ENCODE data around the gene CNTN5. TPM values are rescaled to one million over a fixed set of nuclear protein-coding genes. Genes with fewer than 3 reads are reported as not detected.

CNTN5 gene
- total RNA-seq, 1 donor from 2014 or later, result 0.36 TPM

GRCh38 chr11:99410636-99411035, 389.9 kb downstream of the CNTN5 start:
- Histone ChIP-seq H3K27ac (replicated peaks) (no peak overlapping the region), H3K36me3 (no peaks in the 10 kb centered on the region), H3K27me3 (ENCODE audit: low read depth) (no peaks in the 10 kb centered on the region), H3K4me3 (no peak overlapping the region), H3K9me3 (replicated peaks) (no peaks in the 10 kb centered on the region), H3K4me1 (peaks cover 9% of the 10 kb centered on the region)
- no peak for TF ChIP-seq CTCF (IDR thresholded peaks at IDR 0.05; ENCODE audit: borderline replicate concordance)
- no peak for DNase-seq
- intact Hi-C loops (cut with micrococcal nuclease), result no loop called here

- no peak overlapping the region for H3K4me3 ChIP-seq
- H3K27ac ChIP-seq (replicated peaks), result no peak overlapping the region
- H3K27me3 ChIP-seq (ENCODE audit: low read depth), result no peaks in the 10 kb centered on the region
- DNase-seq, result no peak
- H3K4me1 ChIP-seq, result peaks cover 9% of the 10 kb centered on the region
- H3K9me3 ChIP-seq (replicated peaks), result no peaks in the 10 kb centered on the region
- TF ChIP-seq CTCF (IDR thresholded peaks at IDR 0.05; ENCODE audit: borderline replicate concordance), result no peak
- intact Hi-C loops (cut with micrococcal nuclease), result no loop called here
- H3K36me3 ChIP-seq, result no peaks in the 10 kb centered on the region
Measured at GRCh38 chr11:99418927-99419720, 398.4 kb downstream of the CNTN5 start.

GRCh38 chr11:99419991-99420390, 399.2 kb downstream of the CNTN5 start:
- no peak for DNase-seq
- intact Hi-C loops (cut with micrococcal nuclease), result no loop called here
- no peaks in the 10 kb centered on the region for H3K9me3 ChIP-seq (replicated peaks)
- no peak for TF ChIP-seq CTCF (IDR thresholded peaks at IDR 0.05; ENCODE audit: borderline replicate concordance)
- H3K36me3 ChIP-seq, result no peaks in the 10 kb centered on the region
- H3K4me3 ChIP-seq, result no peak overlapping the region
- no peak overlapping the region for H3K27ac ChIP-seq (replicated peaks)
- H3K4me1 ChIP-seq, result peaks cover 10% of the 10 kb centered on the region
- no peaks in the 10 kb centered on the region for H3K27me3 ChIP-seq (ENCODE audit: low read depth)

GRCh38 chr11:99422581-99423427, 402.1 kb downstream of the CNTN5 start:
- Histone ChIP-seq H3K27me3 (ENCODE audit: low read depth) (no peaks in the 10 kb centered on the region), H3K4me1 (peaks cover 10% of the 10 kb centered on the region), H3K27ac (replicated peaks) (no peak overlapping the region), H3K9me3 (replicated peaks) (no peaks in the 10 kb centered on the region), H3K4me3 (no peak overlapping the region), H3K36me3 (no peaks in the 10 kb centered on the region)
- no peak for TF ChIP-seq CTCF (IDR thresholded peaks at IDR 0.05; ENCODE audit: borderline replicate concordance)
- DNase-seq, result no peak
- intact Hi-C loops (cut with micrococcal nuclease), result no loop called here

- TF ChIP-seq CTCF (IDR thresholded peaks at IDR 0.05; ENCODE audit: borderline replicate concordance), result no peak
- no peaks in the 10 kb centered on the region for H3K36me3 ChIP-seq
- no peaks in the 10 kb centered on the region for H3K9me3 ChIP-seq (replicated peaks)
- H3K27ac ChIP-seq (replicated peaks), result no peak overlapping the region
- H3K27me3 ChIP-seq (ENCODE audit: low read depth), result no peaks in the 10 kb centered on the region
- DNase-seq, result no peak
- peaks cover 10% of the 10 kb centered on the region for H3K4me1 ChIP-seq
- intact Hi-C loops (cut with micrococcal nuclease), result no loop called here
- H3K4me3 ChIP-seq, result no peak overlapping the region
Measured at GRCh38 chr11:99423428-99423983, 402.8 kb downstream of the CNTN5 start.
